ENCODE data around the gene PSD4. TPM values are rescaled to one million over a fixed set of nuclear protein-coding genes. Genes with fewer than 3 reads are reported as not detected.

PSD4 gene
- polyA plus RNA-seq, 1 of the 3 experiments (the other 2 are of a cell fraction): 0.35 TPM

GRCh38 chr2:113192459-113193100 is 18.8 kb downstream of the PSD4 start:
- Histone ChIP-seq H3K9ac (no peak overlapping the region), H3K9me2 (no peaks in the 10 kb centered on the region), H3K9me3 (no peaks in the 10 kb centered on the region), H3K4me2 (no peak overlapping the region), H3K4me3 (ENCODE audit: low read depth in 2 of 2, low read length in 1 of 2) (no peak overlapping the region), H3K27ac (ENCODE audit: low read depth in 2 of 2, low read length in 1 of 2) (no peak overlapping the region), H4K20me1 (ENCODE audit: insufficient read depth) (no peaks in the 10 kb centered on the region), H3K4me1 (ENCODE audit: control insufficient read depth in 1 of 2, insufficient read depth in 2 of 2, low read depth in 1 of 2, low read length in 1 of 2) (no peaks in the 10 kb centered on the region), H2AFZ (ENCODE audit: low read depth) (no peak overlapping the region), H3K79me2 (ENCODE audit: insufficient read depth) (no peaks in the 10 kb centered on the region), H3F3A (replicated peaks; ENCODE audit: insufficient read depth) (no peaks in the 10 kb centered on the region), H3K27me3 (ENCODE audit: insufficient read depth) (peaks cover 2% of the 10 kb centered on the region; the same call in 1 of the 2 replicates), H3K36me3 (replicated peaks in 1 of 2; ENCODE audit: control insufficient read depth in 1 of 2, insufficient read depth in 2 of 2, low read length in 1 of 2) (no peaks in the 10 kb centered on the region)
- POLR2A ChIA-PET: no interaction called here
- CTCF ChIA-PET: interaction anchor here (0.9 to 2.2 kb wide), 5 partner anchors 12 to 198 kb away, joined by 3 to 7 read pairs (median 4); no protein-coding TSS in a partner anchor
- TF ChIP-seq GABPA (IDR thresholded peaks at IDR 0.05; ENCODE audit: low read depth) (no peak), TEAD4 (IDR thresholded peaks at IDR 0.05; ENCODE audit: borderline replicate concordance, insufficient read depth) (no peak), NFIC (IDR thresholded peaks at IDR 0.05; ENCODE audit: borderline replicate concordance) (no peak), RXRA (IDR thresholded peaks at IDR 0.05; ENCODE audit: borderline replicate concordance, low read depth) (no peak), REST (IDR thresholded peaks at IDR 0.05; ENCODE audit: low read depth, low read length) (no peak), JUND (IDR thresholded peaks at IDR 0.05) (no peak), MAX (IDR thresholded peaks at IDR 0.05; ENCODE audit: low read depth) (no peak), FOXM1 (IDR thresholded peaks at IDR 0.05; ENCODE audit: low read depth) (no peak)
- WGBS (ENCODE audit: low lambda C conversion rate): 54% methylated on average over 7 of the region's 7 CpGs
- DNase-seq: no peak

GRCh38 chr2:113195923-113196501 is 22.2 kb downstream of the PSD4 start:
- Histone ChIP-seq H3F3A (replicated peaks; ENCODE audit: insufficient read depth) (no peaks in the 10 kb centered on the region), H3K79me2 (ENCODE audit: insufficient read depth) (no peaks in the 10 kb centered on the region), H3K27ac (ENCODE audit: low read depth in 2 of 2, low read length in 1 of 2) (no peak overlapping the region), H3K36me3 (replicated peaks in 1 of 2; ENCODE audit: control insufficient read depth in 1 of 2, insufficient read depth in 2 of 2, low read length in 1 of 2) (no peaks in the 10 kb centered on the region), H3K9ac (no peak overlapping the region), H3K27me3 (ENCODE audit: insufficient read depth) (peaks cover 10% of the 10 kb centered on the region; the same call in 1 of the 2 replicates), H4K20me1 (ENCODE audit: insufficient read depth) (no peaks in the 10 kb centered on the region), H3K4me1 (ENCODE audit: control insufficient read depth in 1 of 2, insufficient read depth in 2 of 2, low read depth in 1 of 2, low read length in 1 of 2) (no peaks in the 10 kb centered on the region; a peak in 1 of 4 replicates), H3K4me2 (no peak overlapping the region), H3K9me2 (no peaks in the 10 kb centered on the region), H3K9me3 (no peaks in the 10 kb centered on the region), H3K4me3 (ENCODE audit: low read depth in 2 of 2, low read length in 1 of 2) (no peak overlapping the region), H2AFZ (ENCODE audit: low read depth) (no peak overlapping the region)
- WGBS (ENCODE audit: low lambda C conversion rate): 68% methylated on average over 8 of the region's 11 CpGs
- no peak for DNase-seq
- ChIA-PET CTCF (interaction anchor here (0.7 to 5.7 kb wide), 4 partner anchors 16 to 195 kb away, joined by 3 to 46 read pairs (median 4); no protein-coding TSS in a partner anchor), POLR2A (no interaction called here)
- TF ChIP-seq MXI1 (IDR thresholded peaks at IDR 0.05; ENCODE audit: low read depth, low read length) (no peak), EZH2phosphoT487 (IDR thresholded peaks at IDR 0.05; ENCODE audit: borderline replicate concordance, low read depth) (no peak), EP300 (IDR thresholded peaks at IDR 0.05; ENCODE audit: borderline replicate concordance in 1 of 2, low read depth in 1 of 2, low read length in 1 of 2) (no peak), ELF1 (IDR thresholded peaks at IDR 0.05) (no peak), CTCF (IDR thresholded peaks at IDR 0.05) (no peak), FOSL2 (IDR thresholded peaks at IDR 0.05; ENCODE audit: borderline replicate concordance, low read depth) (no peak), JUND (IDR thresholded peaks at IDR 0.05) (no peak), USF2 (IDR thresholded peaks at IDR 0.05; ENCODE audit: borderline replicate concordance, low read depth, low read length) (no peak), FOXJ3 (CRISPR knock-in tag; IDR thresholded peaks at IDR 0.05) (no peak), TEAD4 (IDR thresholded peaks at IDR 0.05; ENCODE audit: borderline replicate concordance, insufficient read depth) (no peak), USF1 (IDR thresholded peaks at IDR 0.05; ENCODE audit: borderline replicate concordance, low read depth) (no peak)

Data from SK-N-SH (cell line).